NCI-H345 (cell line): ENCODE results near the gene LRP1B.
A peak's percentile ranks its signal among the peaks of the same experiment; 100 is the strongest.

Experiments used
- DNase-seq: peaks from one replicate; lab custom pipeline; 2025; lab: John Stamatoyannopoulos, UW

The LRP1B gene

DNA sequence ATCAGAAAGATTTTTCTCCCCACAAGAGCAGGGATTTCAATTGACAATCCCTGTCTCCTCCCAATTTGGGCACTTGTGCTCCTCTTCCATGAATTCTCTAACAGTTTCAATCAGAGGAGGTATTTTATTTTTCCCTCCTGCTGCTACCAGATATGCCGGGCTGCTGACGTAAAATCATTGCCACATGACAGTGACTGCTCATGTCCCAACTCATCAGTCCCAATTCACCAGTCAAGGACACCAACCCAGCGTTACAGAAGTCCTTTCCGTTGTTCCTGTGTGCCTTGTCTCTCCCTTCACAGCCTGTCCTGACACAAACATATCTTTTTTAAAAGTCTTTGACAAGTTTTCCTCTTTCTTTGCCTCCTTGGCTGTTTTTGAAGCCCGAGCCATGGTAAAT, 540.2 kb downstream of the LRP1B start:
- DNase-seq = no peak

DNA sequence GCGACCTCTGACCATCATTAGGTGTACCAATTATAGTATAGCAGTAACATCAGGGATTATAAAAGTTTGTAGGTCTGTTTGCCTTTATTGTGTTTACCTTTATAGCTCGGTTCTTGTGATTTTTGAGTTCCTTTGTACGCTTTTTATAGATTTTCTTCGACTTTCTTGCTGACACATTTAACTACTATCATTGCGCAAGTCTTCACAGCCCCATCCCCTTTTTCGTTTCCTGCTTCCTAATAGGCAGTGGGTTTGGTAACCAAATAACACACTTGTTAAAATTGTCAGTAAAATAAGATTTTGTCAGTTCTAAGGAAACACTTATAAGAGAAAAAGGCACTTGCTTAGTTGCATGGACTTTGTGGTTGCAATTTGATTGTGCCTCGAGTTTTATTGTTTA, 541.5 kb downstream of the LRP1B start:
- DNase-seq = no peak

DNA sequence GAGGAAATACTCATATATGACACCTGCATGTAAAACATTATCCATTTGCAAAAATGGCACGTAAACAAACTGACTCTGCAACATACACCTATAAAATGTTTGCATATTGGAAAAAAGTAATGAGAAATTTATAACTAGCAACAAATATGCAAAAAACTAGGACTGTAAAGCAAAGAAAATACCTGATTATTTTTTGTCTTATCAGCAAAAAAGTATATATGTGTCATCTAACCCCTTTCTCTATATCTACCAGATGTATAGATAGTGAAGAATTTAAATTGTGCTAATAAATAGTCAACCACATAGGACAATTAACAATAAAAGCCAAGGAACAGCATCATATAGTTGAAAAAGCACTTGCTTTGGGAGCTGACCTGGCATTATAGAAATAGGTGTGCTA, 543.8 kb downstream of the LRP1B start:
- no peak for DNase-seq

DNA sequence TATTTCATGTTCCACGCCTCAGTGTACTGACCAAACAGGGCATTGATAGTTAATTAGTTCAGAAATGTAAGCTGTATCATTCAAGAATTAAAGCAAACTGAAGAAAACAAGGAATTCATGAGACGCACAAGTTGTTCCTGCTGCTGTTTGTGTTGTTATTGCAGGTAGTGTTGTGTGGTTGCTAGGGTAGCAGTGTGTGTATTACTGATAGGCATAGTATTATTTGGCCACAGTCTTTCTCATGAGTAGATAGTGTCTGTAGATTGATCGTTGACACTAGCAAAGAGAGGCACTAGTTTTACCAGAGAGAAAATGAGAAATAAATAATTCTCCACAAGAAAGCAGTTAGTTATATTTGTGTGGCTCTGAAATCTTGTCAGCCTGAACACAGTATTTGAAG, 548.6 kb downstream of the LRP1B start:
- no peak for DNase-seq

DNA sequence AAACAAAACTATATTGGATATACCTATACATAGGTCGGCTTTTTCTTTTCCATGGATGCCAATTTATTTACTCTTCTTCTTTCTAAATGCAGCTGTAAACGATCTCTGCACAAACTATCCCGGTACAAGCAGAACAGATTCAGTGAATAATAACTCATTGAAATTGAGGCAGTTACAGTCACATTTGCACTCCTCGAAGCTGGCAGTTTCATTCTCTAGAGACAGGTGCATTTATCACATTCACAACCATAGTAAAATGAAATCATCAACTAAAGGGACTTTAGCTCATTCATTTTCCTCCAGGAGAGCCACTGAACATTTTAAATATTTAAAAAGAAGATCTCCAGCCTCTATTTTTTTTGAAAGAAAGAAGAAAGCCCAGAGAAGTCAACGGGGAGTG, 551.7 kb downstream of the LRP1B start:
- DNase-seq = no peak

DNA sequence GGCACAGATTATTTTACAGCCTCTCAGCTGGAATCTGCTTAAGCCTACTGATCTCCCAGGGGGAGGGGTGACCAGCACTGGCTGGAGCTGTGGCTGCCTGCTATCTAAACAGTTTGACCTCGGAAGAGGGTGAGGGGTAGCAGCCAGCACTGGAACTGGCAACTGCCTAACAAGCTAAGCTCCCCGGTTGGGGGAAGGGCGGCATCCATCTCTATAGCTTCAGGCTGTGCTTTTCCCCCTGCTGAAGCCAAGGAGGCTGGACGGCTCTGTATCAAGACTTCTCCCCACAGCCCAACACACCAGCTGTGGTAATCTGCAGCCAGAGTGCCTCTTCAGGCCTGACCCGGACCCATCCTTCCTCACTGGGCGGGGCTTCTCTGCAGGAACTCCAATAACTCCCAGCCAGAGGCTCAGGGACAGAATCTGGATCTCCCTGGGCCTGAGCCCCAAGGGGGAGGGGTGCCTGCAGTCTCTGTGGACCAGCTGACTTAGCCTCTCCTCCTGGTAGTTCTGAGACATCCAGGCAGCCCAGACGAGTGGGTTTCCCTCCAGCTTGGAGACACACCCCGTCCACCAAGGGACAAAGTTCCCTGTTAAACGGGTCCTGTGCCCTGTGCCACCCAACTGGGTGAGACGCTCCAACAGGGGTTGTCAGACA, 560.2 kb downstream of the LRP1B start:
- DNase-seq = no peak

DNA sequence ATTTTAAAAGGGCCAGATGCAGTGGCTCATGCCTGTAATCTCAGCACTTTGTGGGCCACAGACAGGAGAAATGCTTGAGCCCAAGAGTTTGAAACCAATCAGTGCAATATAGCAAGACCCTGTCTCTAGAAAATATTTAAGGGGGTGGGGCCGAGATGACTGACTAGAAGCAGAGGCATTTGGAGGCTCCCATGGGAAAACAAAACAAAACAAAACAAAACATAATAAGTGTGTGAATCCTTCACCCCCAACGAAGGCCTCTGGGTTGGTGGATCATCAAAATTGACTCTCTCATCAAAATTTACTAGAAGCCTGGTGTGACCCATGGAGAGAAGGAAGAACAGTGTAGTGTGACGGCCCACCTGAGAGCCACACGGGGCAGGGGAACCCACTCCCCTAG, 560.9 kb downstream of the LRP1B start:
- DNase-seq = no peak

DNA sequence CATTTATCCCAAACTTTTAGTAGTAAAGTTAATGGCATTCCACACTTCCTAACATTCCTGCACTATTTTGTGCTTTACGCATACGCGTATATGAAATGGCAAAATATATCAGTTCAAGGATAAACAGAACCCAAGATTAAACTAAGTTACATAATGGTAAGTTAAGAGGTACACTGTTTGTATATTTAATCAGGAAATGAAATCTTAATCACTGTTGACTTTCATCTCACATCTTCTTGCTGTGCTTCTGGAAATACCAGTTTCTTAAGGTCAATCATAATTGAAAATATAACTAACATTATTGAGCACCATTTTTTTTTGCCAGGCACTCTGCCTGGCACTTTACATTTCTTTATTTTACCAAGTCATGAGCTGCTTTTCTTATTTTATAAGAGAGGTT, 565.2 kb downstream of the LRP1B start:
- no peak for DNase-seq

DNA sequence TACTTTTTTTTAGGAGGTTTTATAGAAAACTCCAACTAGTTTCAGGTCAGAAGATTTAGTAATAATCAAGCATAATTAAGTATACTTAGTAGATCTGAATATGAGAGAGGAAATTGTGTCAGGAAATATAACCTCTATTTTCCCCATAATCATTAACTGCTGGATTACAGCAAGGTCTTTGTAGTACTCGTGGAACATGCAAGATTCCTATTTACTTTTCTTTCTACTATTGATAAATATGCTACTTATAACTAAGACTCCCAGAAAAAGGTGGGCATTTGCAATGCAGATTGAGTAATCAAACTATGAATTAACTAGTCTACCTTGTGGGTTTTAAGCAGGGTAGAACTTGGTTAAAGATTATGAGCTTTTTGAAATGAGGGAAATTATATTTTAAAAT, 570.1 kb downstream of the LRP1B start:
- DNase-seq = no peak

DNA sequence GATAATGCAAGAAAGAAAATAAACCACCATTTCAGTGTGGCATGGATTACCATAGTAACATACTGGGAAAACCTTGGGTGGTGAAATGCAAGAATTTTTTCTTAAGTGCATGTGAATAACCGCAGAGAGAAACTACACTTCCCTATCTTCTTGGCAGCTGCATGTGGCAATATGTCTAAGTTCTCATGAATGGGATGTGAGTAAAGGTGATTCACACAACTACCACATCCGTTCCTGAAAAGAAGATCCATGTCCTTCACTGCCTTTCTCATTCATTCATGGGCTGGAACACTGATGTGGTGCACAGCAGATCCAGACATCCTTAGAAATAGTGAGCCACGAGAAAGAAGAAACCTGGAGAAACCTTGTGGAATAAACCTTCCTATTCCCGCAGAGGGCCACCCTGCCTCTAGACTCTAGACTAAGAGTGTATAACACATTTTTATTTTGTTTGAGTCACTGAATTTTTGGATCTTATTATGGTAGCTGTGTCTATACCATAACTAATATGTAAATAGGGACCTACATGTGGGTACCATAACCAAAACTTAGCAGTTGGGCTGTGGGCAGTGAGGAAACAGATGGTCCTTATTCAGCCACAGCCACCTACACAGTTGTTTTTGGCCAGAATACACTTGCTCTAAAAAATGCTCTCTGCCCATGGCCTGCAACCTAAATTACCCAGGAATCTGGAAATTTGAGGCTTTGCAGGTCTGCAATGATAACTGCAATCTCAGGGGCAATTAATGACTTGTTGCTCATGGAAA, 573.3 kb downstream of the LRP1B start:
- no peak for DNase-seq

DNA sequence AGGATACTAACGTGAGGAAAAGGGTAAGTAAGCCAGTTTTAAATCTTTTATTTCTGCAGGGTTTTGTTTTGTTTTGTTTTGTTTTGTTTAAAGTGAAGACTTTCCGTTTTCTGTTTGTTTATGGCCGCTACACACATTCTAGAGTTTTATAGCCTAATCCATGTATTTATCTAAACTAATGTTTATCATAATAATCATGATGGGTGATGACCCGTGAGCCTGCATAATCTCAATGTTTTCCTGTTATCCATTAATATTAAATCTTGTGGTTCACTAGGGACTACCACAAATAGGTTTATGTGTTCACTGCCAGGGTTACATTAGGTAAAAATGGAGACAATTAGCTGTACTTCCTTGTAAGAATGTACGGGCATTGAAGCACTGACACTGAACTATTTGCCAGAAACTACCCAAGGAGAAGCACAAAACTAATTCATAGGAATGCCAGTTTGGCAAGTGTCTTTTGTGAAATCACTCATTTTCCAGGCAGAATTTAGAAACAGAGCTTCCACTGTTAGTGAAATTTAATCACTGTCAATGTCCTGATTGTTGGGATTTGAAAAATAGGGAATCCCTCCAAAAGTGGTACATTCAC, 574.8 kb downstream of the LRP1B start:
- no peak for DNase-seq

DNA sequence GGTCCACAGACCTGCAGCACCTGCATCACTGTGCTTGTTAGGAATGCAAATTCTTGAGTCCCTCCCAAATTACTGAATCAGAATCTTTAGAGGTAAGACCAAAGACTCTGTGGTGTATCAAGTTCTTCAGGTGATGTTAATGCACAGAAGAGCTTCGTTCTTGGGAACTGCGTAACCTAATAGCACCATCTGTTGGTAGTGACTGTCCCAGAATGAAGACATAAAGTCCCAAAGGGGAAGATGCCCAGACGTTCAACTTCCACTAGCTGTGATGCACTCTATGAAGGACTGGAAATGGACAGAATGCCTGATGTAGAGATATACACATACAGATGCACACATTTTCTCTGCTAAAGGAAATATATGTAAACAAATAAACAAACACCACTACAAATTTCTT, 576.0 kb downstream of the LRP1B start:
- DNase-seq = peak; percentile 36

DNA sequence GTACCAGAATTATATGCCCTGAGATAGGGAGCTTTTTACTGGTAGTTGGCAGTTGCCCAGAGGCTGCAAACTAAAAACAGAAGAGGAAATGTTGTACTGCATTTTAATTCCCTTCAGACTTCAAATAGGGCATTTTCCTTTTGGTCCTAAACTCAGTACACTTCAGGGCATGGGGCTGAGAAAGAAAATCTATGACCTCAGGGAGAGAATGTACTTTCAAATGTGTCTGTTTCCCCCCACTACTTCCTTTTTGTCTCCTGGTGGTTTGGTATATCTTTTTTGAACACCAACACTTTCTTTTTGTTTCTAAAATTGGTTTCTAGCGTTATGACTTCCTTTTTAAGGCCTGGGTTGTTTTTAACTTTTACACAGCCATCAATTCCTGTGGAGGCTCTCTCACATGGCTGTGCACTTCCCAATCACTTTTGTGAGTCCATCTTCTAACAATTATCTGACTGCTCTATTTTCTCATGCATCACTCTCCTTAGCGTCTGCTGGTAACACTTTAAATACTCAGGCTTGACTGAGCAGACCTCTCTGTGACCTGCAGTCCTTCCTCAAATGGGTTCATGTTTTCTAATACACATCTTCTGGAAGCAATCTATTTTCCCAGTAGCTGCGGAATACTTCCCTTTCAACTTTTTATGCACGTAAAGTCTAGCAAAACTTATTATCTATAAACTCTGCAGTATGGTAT, 596.0 kb downstream of the LRP1B start:
- DNase-seq = no peak

DNA sequence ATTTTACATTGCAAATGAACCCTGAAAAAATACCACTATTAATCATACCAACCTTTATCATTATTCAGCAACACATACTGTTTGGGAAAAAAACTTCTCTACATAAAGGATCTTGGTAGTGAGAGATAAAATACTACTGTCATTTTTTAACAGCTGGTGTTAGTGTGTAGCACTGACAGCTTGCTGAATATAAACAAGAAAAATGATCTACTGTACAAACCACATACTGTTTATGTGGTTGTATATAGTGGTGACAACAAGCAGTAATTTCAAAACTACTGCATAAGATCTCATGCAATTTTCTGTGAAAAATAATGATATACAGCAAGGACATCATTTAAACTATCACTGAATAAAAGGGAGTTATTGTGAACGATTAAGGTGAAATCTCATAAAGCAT, 601.2 kb downstream of the LRP1B start:
- no peak for DNase-seq

DNA sequence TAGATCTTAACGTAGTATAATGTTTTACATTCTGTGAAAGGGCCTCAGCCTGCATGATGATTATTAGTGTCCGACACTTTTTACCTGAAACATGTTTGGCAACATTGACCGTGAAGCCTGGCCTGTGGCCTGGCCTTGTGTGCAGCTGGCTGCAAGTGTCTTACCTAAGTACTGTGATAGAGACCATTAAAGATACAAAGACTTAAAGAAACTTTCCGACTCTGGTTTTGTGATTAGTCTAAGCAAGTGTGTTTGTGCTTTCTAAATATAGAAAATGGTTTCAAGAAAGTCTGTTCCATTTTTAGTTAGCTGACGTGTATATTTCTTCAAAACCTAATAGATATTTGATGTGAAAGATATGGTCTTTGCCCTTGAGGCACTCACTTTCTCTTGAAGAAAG, 601.8 kb downstream of the LRP1B start:
- DNase-seq = no peak

DNA sequence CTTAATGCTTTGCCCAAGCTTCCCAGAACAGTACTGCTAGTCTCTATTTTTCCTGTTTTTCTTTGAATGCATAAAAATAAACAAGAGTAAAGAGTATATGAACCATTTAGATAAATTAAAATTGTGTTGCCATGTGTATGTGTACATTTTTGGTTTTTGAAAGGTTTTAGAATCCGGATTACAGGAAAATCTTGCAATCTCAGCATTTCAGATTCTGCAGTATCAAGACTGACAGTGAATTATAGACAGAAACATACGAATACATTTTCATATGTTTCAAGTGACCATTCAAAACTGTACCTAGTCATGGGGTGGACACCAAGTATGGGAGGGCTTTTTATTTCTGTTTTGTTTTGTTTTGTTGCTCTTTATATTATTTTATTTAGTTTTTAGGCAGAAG, 604.1 kb downstream of the LRP1B start:
- DNase-seq = no peak

DNA sequence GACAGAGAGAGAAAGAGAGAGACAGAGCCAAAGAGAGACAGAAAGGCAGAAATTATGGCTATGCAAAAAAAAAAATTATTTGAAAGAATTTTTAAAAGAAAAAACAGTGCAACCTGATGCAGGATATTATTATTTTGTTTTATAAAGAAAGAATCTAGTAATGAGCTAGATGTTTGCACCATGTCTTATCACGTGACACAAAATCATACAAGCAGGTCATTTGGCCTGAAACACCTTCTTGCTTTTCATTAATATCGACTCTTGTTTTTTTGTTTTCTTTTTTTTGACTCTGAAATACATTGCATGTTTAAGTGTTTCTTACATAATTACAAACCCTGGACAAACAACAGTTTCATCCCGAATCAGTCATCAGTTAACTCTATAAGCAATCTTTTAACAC, 606.0 kb downstream of the LRP1B start:
- DNase-seq = no peak

DNA sequence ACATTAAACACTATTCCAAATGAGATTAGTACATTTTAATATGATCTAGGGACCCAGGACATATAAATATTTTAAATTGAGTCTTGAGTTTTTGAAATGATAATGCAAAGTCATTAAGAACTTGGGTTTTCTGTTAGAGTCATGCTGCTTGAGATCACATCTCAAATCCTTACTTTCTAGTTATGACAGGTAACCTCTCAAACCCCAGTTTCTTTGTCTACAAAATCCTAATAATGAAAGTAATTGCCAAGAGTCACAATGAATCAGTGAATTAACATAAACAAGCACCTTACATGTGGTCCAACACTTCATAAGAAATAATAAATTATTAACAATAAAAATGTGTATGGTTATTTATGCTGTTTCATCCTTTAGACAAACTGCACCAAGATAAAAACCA, 607.6 kb downstream of the LRP1B start:
- no peak for DNase-seq

DNA sequence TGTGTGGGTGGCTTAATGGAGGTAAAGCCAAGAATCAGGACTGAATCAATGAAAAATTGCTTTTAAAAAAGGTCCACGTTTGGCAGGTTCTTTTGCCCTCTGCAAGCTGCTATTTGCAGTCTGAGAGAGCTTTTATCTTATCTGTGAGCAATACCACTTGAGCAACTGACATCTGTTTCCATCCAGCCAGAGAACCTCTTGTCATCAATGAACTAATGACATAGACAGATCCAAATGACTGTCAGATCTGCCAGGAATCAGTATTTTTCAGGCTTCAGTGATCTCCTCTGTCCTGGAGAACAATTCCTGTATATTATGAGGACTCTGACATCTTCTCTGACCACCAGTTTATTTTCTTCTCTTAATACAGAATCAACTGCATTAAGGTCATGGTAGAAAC, 608.1 kb downstream of the LRP1B start:
- no peak for DNase-seq

DNA sequence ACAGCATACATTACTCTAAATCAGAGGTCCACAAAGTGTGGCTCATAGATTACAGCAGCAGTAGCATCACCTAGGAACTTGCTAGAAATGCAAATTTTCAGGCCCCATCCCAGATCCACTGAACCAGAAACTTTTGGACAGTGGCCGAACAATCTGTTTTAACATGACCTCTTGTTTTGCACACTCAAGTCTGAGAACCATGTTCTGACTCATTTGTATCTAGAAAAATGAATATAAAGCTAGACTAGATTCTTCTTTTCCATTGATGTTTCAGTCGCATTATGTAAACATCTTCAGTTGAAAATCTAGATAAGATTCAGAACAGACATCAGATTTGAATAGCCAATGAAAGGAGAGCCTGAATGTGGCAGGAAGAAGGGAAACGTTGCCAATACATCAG, 608.8 kb downstream of the LRP1B start:
- no peak for DNase-seq

DNA sequence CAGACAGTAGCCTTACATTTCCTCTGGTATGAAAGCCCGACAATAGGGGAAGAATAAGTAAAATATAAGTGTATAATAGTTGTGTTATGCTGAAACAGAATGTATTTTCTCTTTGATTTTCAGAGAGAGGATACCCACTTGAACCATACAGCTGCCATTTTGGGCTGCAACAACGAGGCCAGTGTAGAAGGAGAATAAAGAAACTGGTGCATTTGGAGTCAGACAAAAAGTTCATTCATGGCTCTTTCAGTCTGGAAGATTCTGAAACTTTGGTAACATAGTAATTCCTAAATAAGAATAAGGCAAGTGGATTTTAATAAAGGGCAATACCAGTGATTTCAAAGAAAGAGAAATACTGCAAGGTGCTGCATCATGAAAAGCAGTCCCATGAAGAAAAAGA, 610.9 kb downstream of the LRP1B start:
- no peak for DNase-seq

DNA sequence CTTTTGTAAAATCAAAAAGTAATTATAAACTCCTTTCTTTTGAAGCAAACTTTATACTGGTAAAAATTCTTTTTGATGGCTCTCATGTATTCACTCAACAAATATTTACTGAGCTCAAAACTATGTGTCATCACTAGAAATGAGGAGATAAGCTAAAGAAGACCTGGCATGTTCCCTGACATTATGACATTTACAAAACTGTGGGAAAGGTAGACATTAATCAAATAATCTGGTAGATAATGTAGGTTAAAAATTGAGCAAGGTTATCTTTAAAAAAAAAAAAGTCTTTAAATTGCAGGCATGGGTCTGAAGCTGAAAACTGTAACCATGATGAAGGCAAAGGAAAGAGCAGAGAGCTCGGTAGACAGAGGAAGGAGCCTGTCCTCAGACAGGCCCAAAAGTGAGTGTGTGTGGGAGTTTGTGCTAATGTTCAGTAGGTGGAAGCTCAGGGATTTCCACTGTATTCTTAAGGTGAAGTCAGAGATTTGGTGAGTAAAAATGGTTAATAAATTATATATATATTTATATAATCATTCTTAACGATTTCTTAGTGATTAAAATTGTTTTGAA, 612.9 kb downstream of the LRP1B start:
- no peak for DNase-seq
